Esophagus mucosa (tissue), 1 donor: ENCODE measurements around the gene NFIC. TPM values are rescaled to one million over a fixed set of nuclear protein-coding genes. Genes with fewer than 3 reads are reported as not detected.
"Not testable (repeated sequence)": the region's sequence is repeated elsewhere in the genome, so short reads cannot be mapped to it uniquely, and the experiment has no call there.

ENCODE experiments used
- ATAC-seq: fragments of 200-7000 bp; cut with Tn5 transposase; one replicate; pipeline ENCODE4 v1.9.1; 2020
- total RNA-seq: library from RNA; stranded (reverse); gene quantifications from one replicate; pipeline ENCODE4 v1.2.4, GENCODE V29; 2023
- donor health status: DM: yes; HTN: yes; CAD: no.

NFIC gene
- 68.2 TPM for total RNA-seq

GRCh38 chr19:3365836-3366752 is at the start of gene NFIC:
NFIC (plus strand) TSS chr19:3366583; CDS start chr19:3366637, 54 bp downstream.
- peak; percentile 48 for ATAC-seq

GRCh38 chr19:3316659-3317207 is 49.6 kb upstream of the NFIC start:
- no peak for ATAC-seq

- no peak for ATAC-seq
Measured at GRCh38 chr19:3319643-3320353, 46.6 kb upstream of the NFIC start.

- ATAC-seq: no peak
Measured at GRCh38 chr19:3320354-3320670, 46.1 kb upstream of the NFIC start.

- no peak for ATAC-seq
Measured at GRCh38 chr19:3320853-3321252, 45.5 kb upstream of the NFIC start.

- no peak for ATAC-seq
Measured at GRCh38 chr19:3321696-3322095, 44.7 kb upstream of the NFIC start.

GRCh38 chr19:3322199-3322978 is 44.0 kb upstream of the NFIC start:
- ATAC-seq: no peak

GRCh38 chr19:3323026-3323425 is 43.4 kb upstream of the NFIC start:
- ATAC-seq: no peak

- ATAC-seq: no peak
Measured at GRCh38 chr19:3323658-3324057, 42.7 kb upstream of the NFIC start.

GRCh38 chr19:3324405-3324856 is 42.0 kb upstream of the NFIC start:
- ATAC-seq: peak; percentile 54

- no peak for ATAC-seq
Measured at GRCh38 chr19:3325451-3325850, 40.9 kb upstream of the NFIC start.

GRCh38 chr19:3328743-3329142 is 37.6 kb upstream of the NFIC start:
- ATAC-seq: no peak

- ATAC-seq: no peak
Measured at GRCh38 chr19:3330047-3330446, 36.3 kb upstream of the NFIC start.

GRCh38 chr19:3332232-3332631 is 34.2 kb upstream of the NFIC start:
- not testable (repeated sequence) for ATAC-seq

- ATAC-seq: no peak
Measured at GRCh38 chr19:3333020-3333583, 33.3 kb upstream of the NFIC start.

GRCh38 chr19:3333662-3334061 is 32.7 kb upstream of the NFIC start:
- no peak for ATAC-seq

GRCh38 chr19:3334749-3335430 is 31.5 kb upstream of the NFIC start:
- not testable (repeated sequence) for ATAC-seq

- peak; percentile 10 for ATAC-seq
Measured at GRCh38 chr19:3335431-3336350, 30.7 kb upstream of the NFIC start.

- no peak for ATAC-seq
Measured at GRCh38 chr19:3336351-3336679, 30.1 kb upstream of the NFIC start.

GRCh38 chr19:3336680-3337523 is 29.5 kb upstream of the NFIC start:
- ATAC-seq: peak; percentile 86
